Measurements from ENCODE around the gene CNDP2.

DNA sequence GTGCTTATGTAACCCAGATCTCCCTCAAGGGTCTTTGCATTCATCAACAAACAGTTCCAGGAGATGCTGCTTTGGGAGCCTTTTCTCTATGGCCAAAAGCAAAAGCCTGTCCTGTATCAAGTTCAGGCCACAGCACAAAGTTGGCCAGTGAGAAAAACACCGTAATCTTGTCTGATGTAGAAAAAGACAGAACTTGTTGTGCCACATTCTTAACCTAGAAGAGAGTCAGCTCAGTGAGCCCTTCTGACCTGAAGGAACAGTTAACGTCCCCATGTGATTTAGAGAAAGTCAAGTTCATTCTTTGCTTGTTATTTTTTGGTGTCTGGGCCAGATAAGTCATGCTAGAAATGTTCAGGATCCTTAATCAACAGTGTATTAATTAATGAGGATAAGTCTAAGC, 30.3 kb downstream of the CNDP2 start:
- TF ChIP-seq, protein P1, sequence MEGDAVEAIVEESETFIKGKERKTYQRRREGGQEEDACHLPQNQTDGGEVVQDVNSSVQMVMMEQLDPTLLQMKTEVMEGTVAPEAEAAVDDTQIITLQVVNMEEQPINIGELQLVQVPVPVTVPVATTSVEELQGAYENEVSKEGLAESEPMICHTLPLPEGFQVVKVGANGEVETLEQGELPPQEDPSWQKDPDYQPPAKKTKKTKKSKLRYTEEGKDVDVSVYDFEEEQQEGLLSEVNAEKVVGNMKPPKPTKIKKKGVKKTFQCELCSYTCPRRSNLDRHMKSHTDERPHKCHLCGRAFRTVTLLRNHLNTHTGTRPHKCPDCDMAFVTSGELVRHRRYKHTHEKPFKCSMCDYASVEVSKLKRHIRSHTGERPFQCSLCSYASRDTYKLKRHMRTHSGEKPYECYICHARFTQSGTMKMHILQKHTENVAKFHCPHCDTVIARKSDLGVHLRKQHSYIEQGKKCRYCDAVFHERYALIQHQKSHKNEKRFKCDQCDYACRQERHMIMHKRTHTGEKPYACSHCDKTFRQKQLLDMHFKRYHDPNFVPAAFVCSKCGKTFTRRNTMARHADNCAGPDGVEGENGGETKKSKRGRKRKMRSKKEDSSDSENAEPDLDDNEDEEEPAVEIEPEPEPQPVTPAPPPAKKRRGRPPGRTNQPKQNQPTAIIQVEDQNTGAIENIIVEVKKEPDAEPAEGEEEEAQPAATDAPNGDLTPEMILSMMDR (conservative IDR thresholded peaks at IDR 0.05): no peak
- no peak for TF ChIP-seq ZFX (IDR thresholded peaks at IDR 0.05)

All from C4-2B (cell line).